Transverse colon (tissue), 4 donors: Measurements from ENCODE around the gene SMAD1. TPM values are rescaled to one million over a fixed set of nuclear protein-coding genes. Genes with fewer than 3 reads are reported as not detected.
A peak's percentile ranks its signal among the peaks of the same experiment; 100 is the strongest.

Source experiments
- DNase-seq: peaks from one replicate; pipeline ENCODE4 v3.0.0-alpha.2; 2019
- H3K27ac ChIP-seq, 4 donors: fragments of 200-600 bp; sonication (generic); 2 replicates each; pipeline ENCODE4 v1.5.1; 2016 to 2018; ENCODE audit warnings: inconsistent platforms in 4 of 4
- H3K27me3 ChIP-seq: fragments of 200-600 bp; sonication (generic); 2 replicates; pipeline ENCODE4 v1.5.1; 2017; ENCODE audit warnings: inconsistent platforms
- H3K36me3 ChIP-seq, 4 donors: fragments of 200-600 bp; sonication (generic); 2 replicates each; pipeline ENCODE4 v1.5.1; 2017 to 2019; ENCODE audit warnings: inconsistent platforms in 4 of 4
- H3K4me1 ChIP-seq, 4 donors: fragments of 200-600 bp; sonication (generic); 2 replicates each; pipeline ENCODE4 v1.5.1; 2017 to 2020; ENCODE audit warnings: inconsistent platforms in 4 of 4
- H3K4me3 ChIP-seq, 4 donors: fragments of 200-600 bp; sonication (generic); 1 replicate in 1 of 4; 2 replicates in 3 of 4; pipeline versions ENCODE4 v1.5.1 to v1.6.1; 2017 to 2019; ENCODE audit warnings: inconsistent platforms in 4 of 4
- H3K9me3 ChIP-seq, 2 donors: fragments of 200-600 bp; sonication (generic); 2 replicates each; pipeline ENCODE4 v1.5.1; 2017 to 2019; ENCODE audit warnings: inconsistent platforms in 2 of 2
- CTCF ChIP-seq, 5 experiments: fragments of 200-600 bp in 3 of 5; fragments of 450-650 bp in 2 of 5; sonication (generic) in 3 of 5; IDR thresholded peaks; 1 replicate in 2 of 5; 2 replicates in 3 of 5; pipeline ENCODE4 v1.5.1; 2016 to 2017; ENCODE audit warnings: antibody characterized with exemption in 5 of 5, inconsistent platforms in 3 of 5, mild to moderate bottlenecking in 2 of 5, moderate library complexity in 1 of 5
- EP300 ChIP-seq: sonication (generic); formaldehyde crosslinking; IDR thresholded peaks from one replicate; pipeline ENCODE4 v1.6.1; 2017; ENCODE audit warnings: antibody characterized with exemption, low read depth
- POLR2A ChIP-seq: fragments of 450-650 bp; IDR thresholded peaks from one replicate; pipeline ENCODE4 v1.6.1; 2016; ENCODE audit warnings: antibody characterized with exemption, mild to moderate bottlenecking, moderate library complexity
- POLR2AphosphoS5 ChIP-seq, 3 donors: sonication (generic); formaldehyde crosslinking; IDR thresholded peaks; one replicate each; pipeline ENCODE4 v1.6.1; 2016; ENCODE audit warnings: antibody characterized with exemption in 3 of 3
- WGBS, 2 donors: methylation state at CpG; one replicate each; pipeline ENCODE4 v1.1.5; 2018; ENCODE audit warnings: low coverage in 1 of 2; 5-methylcytosine and 5-hydroxymethylcytosine counted together
- in situ Hi-C, 4 donors: fragments of 200-750 bp; cut with MboI; loops; one replicate each; pipeline versions ENCODE4 v1.15.0 to v1.15.1; 2017; ENCODE audit warnings: low sequenced_read_pairs in 3 of 4, low pct_ligation_motif_present in 1 of 4, low pct_unique_long_range_greater_than_20kb in 1 of 4
- intact Hi-C: fragments of 100-400 bp; cut with DNase I; formaldehyde crosslinking; loops from one replicate; pipeline ENCODE4 v1.15.1; 2023; ENCODE audit warnings: low total_unique reads
- total RNA-seq, 4 donors: library from RNA; depleted of rRNA; stranded (reverse); fragments of >200 nt; gene quantifications; one replicate each; pipeline ENCODE4 v1.1.0, GENCODE V29; 2016

Gene SMAD1
- total RNA-seq, 4 donors from 2014 or later: 42.9 to 65.1 (median 46.5) TPM

DNA sequence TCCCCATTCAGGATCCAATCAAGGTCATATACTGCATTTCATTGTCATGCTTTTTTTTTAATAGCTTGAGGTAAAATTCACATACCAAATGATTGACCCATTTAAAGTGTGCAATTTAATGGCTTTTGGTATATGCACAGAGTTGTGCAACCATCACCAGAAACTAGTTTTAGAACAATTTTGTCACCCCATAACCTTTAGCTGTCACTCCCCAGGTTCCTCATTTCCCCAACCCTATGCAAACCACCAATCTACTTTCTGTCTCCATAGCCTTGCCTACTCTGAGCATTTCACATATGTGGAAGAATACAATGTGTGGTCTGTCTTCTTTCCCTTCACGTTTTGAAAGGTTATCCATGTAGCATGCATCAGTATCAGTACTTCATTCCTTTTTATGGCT lies 1.4 kb upstream of the SMAD1 start:
- no peaks in the 10 kb centered on the region for H3K9me3 ChIP-seq
- no peak for TF ChIP-seq POLR2A
- no peak for TF ChIP-seq EP300
- no peak for TF ChIP-seq POLR2AphosphoS5 (IDR thresholded peaks at IDR 0.05)
- no peak for TF ChIP-seq CTCF (IDR thresholded peaks at IDR 0.05)
- peak overlapping the region in 2 of 4 donors; percentile 94 to 98 for H3K27ac ChIP-seq
- in situ Hi-C loops (no loop called here), intact Hi-C loops (loop anchor here (5.0 kb wide), 1 partner anchor 67 kb away; no protein-coding TSS in a partner anchor)
- H3K4me3 ChIP-seq: no peak overlapping the region
- peaks cover 0 to 35% (median 16%) of the 10 kb centered on the region in 4 donors for H3K4me1 ChIP-seq
- 12% methylated on average over 1 of the region's 1 CpG; no CpG with 5 or more reads in 1 of the 2 donors for WGBS, 2 donors
- no peaks in the 10 kb centered on the region for H3K27me3 ChIP-seq
- no peak for DNase-seq
- no peaks in the 10 kb centered on the region for H3K36me3 ChIP-seq

DNA sequence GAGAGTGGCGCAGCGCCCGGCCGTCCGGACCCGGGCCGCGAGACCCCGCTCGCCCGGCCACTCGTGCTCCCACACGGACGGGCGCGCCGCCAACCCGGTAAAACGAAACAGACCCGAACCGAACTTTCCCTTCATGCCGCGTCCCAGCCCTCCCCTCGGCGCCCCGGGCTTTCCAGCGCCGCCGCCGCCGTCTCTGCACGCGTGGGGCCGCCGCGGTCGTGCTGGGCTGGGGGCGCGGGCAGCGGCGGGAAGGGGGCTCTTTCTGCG lies 222 bp downstream of the SMAD1 start:
- no peak for DNase-seq
- in situ Hi-C loops (no loop called here), intact Hi-C loops (loop anchor here (5.0 kb wide), 1 partner anchor 65 kb away; no protein-coding TSS in a partner anchor)
- no peaks in the 10 kb centered on the region for H3K36me3 ChIP-seq
- peaks cover 0 to 48% (median 16%) of the 10 kb centered on the region in 4 donors for H3K4me1 ChIP-seq
- H3K27me3 ChIP-seq: no peaks in the 10 kb centered on the region
- no peaks in the 10 kb centered on the region for H3K9me3 ChIP-seq
- peak overlapping the region; percentile 94 to 100 (median 98) for H3K27ac ChIP-seq
- no peak for TF ChIP-seq CTCF (IDR thresholded peaks at IDR 0.05)
- TF ChIP-seq POLR2A: no peak
- TF ChIP-seq POLR2AphosphoS5 (IDR thresholded peaks at IDR 0.05): no peak
- no peak for TF ChIP-seq EP300
- peak overlapping the region; percentile 80 to 99 (median 94) for H3K4me3 ChIP-seq
- WGBS, 2 donors: 0% methylated on average over 10 to 23 of the region's 42 CpGs

DNA sequence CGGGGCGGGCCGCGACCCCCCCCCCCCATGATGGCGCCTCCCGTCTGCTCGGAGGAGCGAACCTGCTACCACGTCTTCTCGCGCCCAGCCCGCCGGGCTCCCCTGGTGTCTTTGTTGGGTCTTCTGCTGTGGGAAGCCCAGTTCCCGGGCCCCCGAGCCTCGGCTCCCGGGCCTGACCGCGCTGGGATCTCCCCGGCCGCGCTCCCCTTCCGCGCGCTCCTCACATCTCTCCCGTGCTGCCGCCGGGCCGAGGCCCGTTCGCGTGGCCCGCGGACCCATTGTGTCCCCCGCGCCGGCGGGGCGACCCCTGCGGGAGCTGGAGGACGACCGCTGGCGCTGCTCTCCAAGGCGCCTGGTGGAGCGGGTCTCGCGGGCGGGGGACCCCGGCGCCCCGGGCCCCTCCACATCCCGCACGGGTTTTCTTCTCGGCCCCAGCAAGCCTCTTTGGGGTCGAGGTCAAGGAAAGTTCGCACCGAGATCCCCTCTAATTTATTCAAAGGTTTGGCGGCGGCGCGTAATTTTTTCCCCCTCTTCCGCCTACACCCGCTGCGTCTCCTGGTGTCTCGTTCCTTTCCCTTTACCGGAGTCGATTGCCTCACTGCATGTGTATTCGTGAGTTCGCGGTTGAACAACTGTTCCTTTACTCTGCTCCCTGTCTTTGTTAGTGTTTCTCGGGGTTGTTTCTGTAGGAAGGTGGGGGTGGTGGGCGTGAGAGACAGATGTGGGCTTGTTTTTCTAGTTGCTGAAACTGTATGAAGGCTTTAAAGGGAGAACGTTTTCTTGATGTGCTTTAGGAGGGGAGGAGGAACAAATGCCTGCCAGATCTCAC lies 770 bp downstream of the SMAD1 start:
- in situ Hi-C loops: no loop called here
- Histone ChIP-seq H3K36me3 (no peaks in the 10 kb centered on the region), H3K27ac (peak overlapping the region; percentile 94 to 100 (median 98)), H3K4me3 (peak overlapping the region; percentile 80 to 99 (median 94)), H3K9me3 (no peaks in the 10 kb centered on the region), H3K27me3 (no peaks in the 10 kb centered on the region), H3K4me1 (peaks cover 0 to 53% (median 18%) of the 10 kb centered on the region in 4 donors)
- WGBS, 2 donors: 0% methylated on average over 8 to 38 of the region's 73 CpGs
- DNase-seq: peak; percentile 61
- intact Hi-C loops: loop anchor here (5.0 kb wide), 1 partner anchor 65 kb away; no protein-coding TSS in a partner anchor
- TF ChIP-seq POLR2AphosphoS5 (IDR thresholded peaks at IDR 0.05) (peak in 2 of 3 donors; percentile 56 to 62), POLR2A (peak; percentile 64), CTCF (IDR thresholded peaks at IDR 0.05) (no peak), EP300 (no peak)

DNA sequence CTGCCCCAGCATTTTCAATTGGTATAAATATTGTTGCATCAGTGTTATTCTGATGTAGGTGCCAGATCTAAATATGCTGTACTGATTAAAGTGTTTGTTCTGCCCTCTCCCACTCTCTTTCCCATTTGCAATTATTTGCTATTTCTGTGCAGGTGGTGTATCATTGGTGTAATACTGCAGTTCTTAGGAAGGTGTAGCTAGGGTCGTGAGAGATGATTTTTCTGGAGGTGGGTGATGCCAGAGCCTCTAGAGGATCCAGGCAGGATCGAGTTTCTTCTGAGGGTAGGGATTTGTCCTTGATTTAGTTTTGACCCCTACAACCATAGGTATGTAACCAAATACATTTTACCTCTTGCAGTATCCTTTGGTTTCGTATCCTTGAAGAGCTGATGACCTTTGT lies 1.9 kb downstream of the SMAD1 start:
- Histone ChIP-seq H3K27ac (peak overlapping the region; percentile 94 to 100 (median 98)), H3K36me3 (no peaks in the 10 kb centered on the region), H3K27me3 (no peaks in the 10 kb centered on the region), H3K9me3 (no peaks in the 10 kb centered on the region), H3K4me1 (peaks cover 0 to 62% (median 19%) of the 10 kb centered on the region in 4 donors), H3K4me3 (peak overlapping the region in 3 of 4 donors; percentile 90 to 99 (median 97))
- in situ Hi-C loops (no loop called here), intact Hi-C loops (loop anchor here (5.0 kb wide), 1 partner anchor 64 kb away; no protein-coding TSS in a partner anchor)
- DNase-seq: no peak
- TF ChIP-seq POLR2AphosphoS5 (IDR thresholded peaks at IDR 0.05) (no peak), EP300 (no peak), POLR2A (no peak), CTCF (IDR thresholded peaks at IDR 0.05) (no peak)
- 45 to 46% methylated on average over 3 of the region's 3 CpGs for WGBS, 2 donors
